COLO829 (cell line): Measurements from ENCODE around the gene PDHX.

Experiments used
- DNase-seq: peaks from one replicate; pipeline ENCODE4 v3.0.0; 2012; ENCODE audit warnings: low spot score

Gene PDHX

GRCh38 chr11:34957606-34958005 lies 41.2 kb downstream of the PDHX start:
- DNase-seq: no peak

- DNase-seq: no peak
These were observed 43.4 kb downstream of the PDHX start for GRCh38 chr11:34959770-34960169.

DNA sequence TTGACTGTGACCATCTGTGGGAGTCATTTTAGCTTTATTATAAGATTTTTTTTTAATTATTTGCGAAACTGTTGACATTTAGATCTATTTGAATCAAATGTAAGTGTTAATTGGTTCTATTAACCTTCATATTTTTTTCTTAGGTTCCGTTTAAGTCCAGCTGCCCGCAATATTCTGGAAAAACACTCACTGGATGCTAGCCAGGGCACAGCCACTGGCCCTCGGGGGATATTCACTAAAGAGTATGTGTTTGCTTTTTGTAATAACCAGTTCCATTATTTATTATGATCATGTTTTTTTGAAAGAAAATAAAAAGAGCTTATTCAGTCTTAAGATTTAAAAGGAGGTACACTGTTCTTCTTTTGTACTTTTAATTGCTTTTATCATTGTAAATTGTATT lies 43.9 kb downstream of the PDHX start:
- DNase-seq: peak; percentile 15

GRCh38 chr11:34962034-34962433 lies 45.6 kb downstream of the PDHX start:
- DNase-seq: no peak

GRCh38 chr11:34963351-34963750 lies 46.9 kb downstream of the PDHX start:
- no peak for DNase-seq

- no peak for DNase-seq
These were observed 48.4 kb downstream of the PDHX start for GRCh38 chr11:34964610-34965331.

GRCh38 chr11:34968862-34969261 lies 52.4 kb downstream of the PDHX start:
- no peak for DNase-seq

DNA sequence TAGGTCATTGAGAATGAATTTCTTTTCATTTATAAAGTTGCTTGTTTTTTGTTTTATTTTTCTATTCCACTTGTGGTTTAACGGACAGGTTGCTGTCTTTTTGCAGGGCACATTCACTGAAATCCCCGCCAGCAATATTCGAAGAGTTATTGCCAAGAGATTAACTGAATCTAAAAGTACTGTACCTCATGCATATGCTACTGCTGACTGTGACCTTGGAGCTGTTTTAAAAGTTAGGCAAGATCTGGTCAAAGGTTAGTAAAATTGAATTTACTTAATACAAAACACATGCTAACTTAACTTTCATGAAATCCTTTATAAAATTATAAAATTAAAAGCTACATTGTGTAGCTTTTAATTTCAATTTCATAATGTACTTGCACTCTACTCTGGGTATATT lies 53.6 kb downstream of the PDHX start:
- no peak for DNase-seq

DNA sequence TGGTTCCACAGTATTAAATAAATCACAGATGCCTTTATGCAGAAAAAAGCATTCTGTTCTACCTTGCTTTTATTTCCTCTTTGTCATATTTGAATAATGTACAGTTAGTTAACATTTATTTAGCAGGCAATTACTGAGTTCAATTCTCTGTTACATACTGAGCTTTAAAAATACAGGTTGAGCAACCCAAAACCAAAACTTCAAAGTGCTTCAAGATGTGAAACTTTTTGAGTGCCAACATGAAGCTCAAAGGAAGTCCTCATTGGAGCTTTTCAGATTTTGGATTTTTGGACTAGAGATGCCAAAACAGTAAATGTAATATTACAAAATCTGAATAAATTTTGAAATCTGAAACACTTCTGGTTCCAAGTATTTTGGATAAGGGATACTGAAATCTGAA lies 54.1 kb downstream of the PDHX start:
- DNase-seq: no peak

DNA sequence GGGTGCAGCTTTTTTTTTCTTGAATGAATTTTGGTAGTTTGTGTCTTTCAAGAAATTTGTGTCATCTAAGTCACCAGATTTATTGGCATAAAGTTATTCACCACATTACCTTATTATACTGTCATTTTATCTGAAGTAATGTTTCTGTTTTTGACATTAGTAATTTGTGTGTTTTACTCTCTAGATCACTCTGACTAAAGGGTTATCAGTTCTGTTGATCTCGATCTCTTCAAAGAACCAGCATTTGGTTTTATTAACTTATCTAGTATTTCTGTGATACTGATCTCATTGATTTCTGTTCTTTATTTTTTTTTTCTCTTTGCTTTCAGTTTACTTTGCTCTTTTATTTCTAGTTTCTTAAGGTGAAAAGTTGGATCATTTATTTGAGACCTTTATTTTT lies 55.5 kb downstream of the PDHX start:
- DNase-seq: no peak

DNA sequence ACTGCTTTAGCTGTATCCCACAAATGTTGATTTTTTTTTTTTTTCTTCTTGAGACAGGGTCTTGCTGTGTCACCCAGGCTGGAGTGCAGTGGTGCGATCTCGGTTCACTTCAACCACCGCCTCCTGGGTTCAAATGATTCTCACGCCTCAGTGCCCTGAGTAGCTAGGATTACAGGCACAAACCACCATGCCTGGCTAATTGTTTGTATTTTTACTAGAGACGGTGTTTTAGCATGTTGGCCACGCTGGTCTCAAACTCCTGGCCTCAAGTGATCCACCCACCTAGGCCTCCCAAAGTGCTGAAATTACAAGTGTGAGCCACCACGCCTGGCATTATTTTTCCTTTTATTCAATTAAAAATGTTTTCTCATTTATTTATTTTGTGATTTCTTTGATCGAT lies 55.9 kb downstream of the PDHX start:
- no peak for DNase-seq

DNA sequence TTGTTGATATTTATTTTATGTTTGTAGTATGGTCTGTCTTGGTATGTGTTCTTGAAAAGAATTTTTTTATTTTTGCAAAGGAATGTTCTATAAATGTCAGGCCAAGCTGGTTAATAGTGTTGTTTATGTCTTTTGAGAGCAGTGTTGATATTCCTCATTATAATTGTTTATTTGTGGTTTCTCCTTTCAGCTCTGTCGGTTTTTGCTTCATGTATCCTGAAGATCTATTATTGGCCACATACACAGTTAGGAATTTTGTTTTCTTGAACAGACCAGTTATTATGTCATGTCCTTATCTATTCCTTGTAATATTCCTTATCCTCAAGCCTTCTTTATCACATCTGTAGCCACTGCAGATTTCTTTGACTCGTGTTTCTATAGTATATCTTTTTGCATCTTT lies 56.5 kb downstream of the PDHX start:
- DNase-seq: no peak

DNA sequence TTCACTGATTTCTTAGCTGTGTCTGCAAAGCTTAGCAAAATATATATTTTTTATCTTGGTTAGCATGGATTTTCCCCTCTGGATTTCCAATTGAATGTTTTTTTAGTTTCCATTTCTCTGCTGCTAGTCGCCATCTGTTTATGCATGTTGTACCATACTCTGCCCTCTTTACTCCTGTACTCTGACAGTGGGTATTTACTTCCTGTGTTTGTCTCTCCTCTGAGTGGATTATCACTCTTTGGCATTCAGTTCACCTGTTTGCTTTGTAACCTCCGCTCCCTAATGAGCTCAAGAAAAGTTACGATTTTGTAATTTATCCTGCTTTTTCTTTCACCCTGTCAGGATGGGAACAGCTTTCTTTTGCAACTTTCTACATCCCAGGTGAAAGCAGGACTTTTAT lies 59.1 kb downstream of the PDHX start:
- DNase-seq: no peak

- DNase-seq: no peak
These were observed 60.2 kb downstream of the PDHX start for GRCh38 chr11:34976496-34977088.

GRCh38 chr11:34977089-34977912 lies 60.9 kb downstream of the PDHX start:
- DNase-seq: peak; percentile 82

- DNase-seq: peak; percentile 63
These were observed 62.1 kb downstream of the PDHX start for GRCh38 chr11:34978236-34979191.

- DNase-seq: no peak
These were observed 68.1 kb downstream of the PDHX start for GRCh38 chr11:34984514-34984913.

- no peak for DNase-seq
These were observed 70.6 kb downstream of the PDHX start for GRCh38 chr11:34986883-34987520.

- peak; percentile 33 for DNase-seq
These were observed 71.2 kb downstream of the PDHX start for GRCh38 chr11:34987617-34988016.

GRCh38 chr11:34988294-34989255 lies 72.2 kb downstream of the PDHX start:
- DNase-seq: no peak
